Pancreas (tissue), 10 donors: ENCODE results near the gene CCDC88C. TPM values are rescaled to one million over a fixed set of nuclear protein-coding genes. Genes with fewer than 3 reads are reported as not detected.

Experiments
- ATAC-seq, 4 donors: fragments of 200-7000 bp; cut with Tn5 transposase; one replicate each; pipeline versions ENCODE4 v1.8.0 to v1.9.1; 2020; ENCODE audit warnings: mild to moderate bottlenecking in 4 of 4, moderate library complexity in 4 of 4
- DNase-seq, 6 donors: peaks; one replicate each; pipeline ENCODE4 v3.0.0-alpha.2; 2020
- FAIRE-seq: peaks from 2 replicates; lab custom pipeline; 2012; peaks lifted over from hg19 to GRCh38; lab: Jason Lieb, UNC
- H3K27ac ChIP-seq, 4 donors: fragments of 200-600 bp; sonication (generic); 1 replicate in 3 of 4; 2 replicates in 1 of 4; pipeline versions ENCODE4 v1.5.0 to v1.8.0; 2020
- H3K27me3 ChIP-seq, 4 donors: fragments of 200-600 bp; one replicate each; pipeline ENCODE4 v1.8.0; 2021
- H3K36me3 ChIP-seq, 3 donors: fragments of 200-600 bp; sonication (generic) in 1 of 3; one replicate each; pipeline versions ENCODE4 v1.5.0 to v1.8.0; 2020 to 2021
- H3K4me1 ChIP-seq, 3 donors: fragments of 200-600 bp; one replicate each; pipeline ENCODE4 v1.8.0; 2021
- H3K4me3 ChIP-seq, 4 donors: fragments of 200-600 bp; sonication (generic) in 2 of 4; one replicate each; pipeline versions ENCODE4 v1.5.0 to v1.8.0; 2020 to 2021
- H3K9me3 ChIP-seq, 4 donors: fragments of 200-600 bp; one replicate each; pipeline ENCODE4 v1.8.0; 2021
- CTCF ChIP-seq, 4 donors: fragments of 200-600 bp; sonication (generic) in 3 of 4; IDR thresholded peaks; one replicate each; pipeline versions ENCODE4 v1.5.0 to v1.8.0; 2021; ENCODE audit warnings: antibody characterized with exemption in 4 of 4
- WGBS, 2 donors: extraction: QIAGEN DNeasy Blood & Tissue Kit; methylation state at CpG; one replicate each; pipeline ENCODE4 v1.1.7; 2013; 5-methylcytosine and 5-hydroxymethylcytosine counted together
- intact Hi-C, 3 donors: fragments of 100-400 bp; cut with DNase I; formaldehyde crosslinking; loops; one replicate each; pipeline versions ENCODE4 v1.11.1 to v1.14.2; 2022
- polyA plus RNA-seq, 2 donors: library from polyadenylated mRNA; stranded (reverse); fragments of 200-250 nt; gene quantifications; one replicate each; pipeline ENCODE4 v1.2.3, GENCODE V29; 2013
- total RNA-seq, 6 donors: library from RNA; stranded (reverse); fragmentation: NEBNext Ultra II Directional in 4 of 6; extraction: Animal tissue kit (Norgen Biotek cat#: 25700) in 4 of 6; gene quantifications; one replicate each; pipeline versions ENCODE4 v1.2.1 to v1.2.4, GENCODE V29; 2021 to 2023
- donor health status: healthy with polysubstance abuse.
- donor health status: DM: no; HTN: no; CAD: no; lungs with moderate emphysema.
- donor health status: DM: no; HTN: no; CAD: no.
- donor health status: control.
- donor health status: control.
- donor health status: Bipolar disorder and iron deficiency.
- donor health status: DM: yes; HTN: yes; CAD: no.
- donor health status: DM: no; HTN: no; CAD: no.
- donor health status: DM: no; HTN: no; CAD: no.
- donor health status: DM: yes; HTN: yes; CAD: no.

The CCDC88C gene
- total and polyA plus RNA-seq, 8 donors = 10.3 to 20.2 (median 14.6) TPM

- FAIRE-seq = no peak
- ATAC-seq = peak in 2 of 4 donors; percentile 26 to 52
- no peak overlapping the region for H3K27ac ChIP-seq
These were observed 7.4 kb upstream of the CCDC88C start for GRCh38 chr14:91424813-91425530.

GRCh38 chr14:91420686-91421085 is 3.1 kb upstream of the CCDC88C start:
- DNase-seq (no peak), ATAC-seq (no peak), FAIRE-seq (no peak)
- Histone ChIP-seq H3K4me3 (no peak overlapping the region), H3K27me3 (no peaks in the 10 kb centered on the region), H3K4me1 (peaks cover 5 to 12% (median 7%) of the 10 kb centered on the region in 3 donors), H3K9me3 (no peaks in the 10 kb centered on the region), H3K27ac (no peak overlapping the region), H3K36me3 (no peaks in the 10 kb centered on the region)
- intact Hi-C loops = loop anchor here in 1 of 3 donors (10.0 kb wide), 1 partner anchor 96 kb away; no protein-coding TSS in a partner anchor
- WGBS, 2 donors = 77 to 82% methylated on average over 2 of the region's 2 CpGs
- TF ChIP-seq CTCF (IDR thresholded peaks at IDR 0.05) = no peak

More at GRCh38 chr14:91424813-91425530, 7.4 kb upstream of the CCDC88C start:
- H3K27me3 ChIP-seq = no peaks in the 10 kb centered on the region
- 26 to 39% methylated on average over 9 of the region's 9 CpGs for WGBS, 2 donors
- intact Hi-C loops = loop anchor here in 1 of 3 donors (10.0 kb wide), 1 partner anchor 100 kb away; no protein-coding TSS in a partner anchor
- no peak overlapping the region for H3K4me3 ChIP-seq
- H3K36me3 ChIP-seq = no peaks in the 10 kb centered on the region
- H3K4me1 ChIP-seq = no peaks in the 10 kb centered on the region
- DNase-seq = no peak
- H3K9me3 ChIP-seq = no peaks in the 10 kb centered on the region
- no peak for TF ChIP-seq CTCF (IDR thresholded peaks at IDR 0.05)

- no peak for DNase-seq
- Histone ChIP-seq H3K36me3 (no peaks in the 10 kb centered on the region), H3K27ac (no peak overlapping the region), H3K4me3 (no peak overlapping the region), H3K4me1 (peaks cover 5 to 17% (median 7%) of the 10 kb centered on the region in 3 donors), H3K9me3 (no peaks in the 10 kb centered on the region), H3K27me3 (no peaks in the 10 kb centered on the region)
- intact Hi-C loops = loop anchor here in 2 of 3 donors (5.0 kb wide), 1 partner anchor 97 kb away; no protein-coding TSS in a partner anchor
- WGBS, 2 donors = 37 to 41% methylated on average over 3 of the region's 3 CpGs
- ATAC-seq = no peak
- no peak for TF ChIP-seq CTCF (IDR thresholded peaks at IDR 0.05)
- FAIRE-seq = no peak
These were observed 1.8 kb upstream of the CCDC88C start for GRCh38 chr14:91419451-91419850.

- H3K4me3 ChIP-seq = peak overlapping the region in 1 of 4 donors; percentile 86
- no peak overlapping the region for H3K27ac ChIP-seq
- DNase-seq (no peak), FAIRE-seq (no peak), ATAC-seq (no peak)
- H3K36me3 ChIP-seq = no peaks in the 10 kb centered on the region
- no peaks in the 10 kb centered on the region for H3K9me3 ChIP-seq
- H3K27me3 ChIP-seq = no peaks in the 10 kb centered on the region
- H3K4me1 ChIP-seq = peaks cover 5 to 19% (median 11%) of the 10 kb centered on the region in 3 donors
- 49 to 56% methylated on average over 12 of the region's 12 CpGs for WGBS, 2 donors
- intact Hi-C loops = loop anchor here in 2 of 3 donors (5.0 kb wide), 1 partner anchor 97 kb away; no protein-coding TSS in a partner anchor
- TF ChIP-seq CTCF (IDR thresholded peaks at IDR 0.05) = no peak
These were observed 1.4 kb upstream of the CCDC88C start for GRCh38 chr14:91419044-91419397.
